ENCODE measurements around the gene MTMR4.

MTMR4 gene

GRCh38 chr17:58538811-58539409, 24.5 kb upstream of the MTMR4 start:
- no peak overlapping the region for H3K27ac ChIP-seq
- TF ChIP-seq ZFX (IDR thresholded peaks at IDR 0.05) (no peak), CTCF (conservative IDR thresholded peaks at IDR 0.05) (no peak)

- TF ChIP-seq ZFX (IDR thresholded peaks at IDR 0.05): no peak
- TF ChIP-seq CTCF (conservative IDR thresholded peaks at IDR 0.05): no peak
- H3K27ac ChIP-seq: no peak overlapping the region
These were observed 22.8 kb upstream of the MTMR4 start for GRCh38 chr17:58537266-58537665.

- TF ChIP-seq CTCF (conservative IDR thresholded peaks at IDR 0.05) (no peak), ZFX (IDR thresholded peaks at IDR 0.05) (no peak)
- H3K27ac ChIP-seq: no peak overlapping the region
These were observed 22.1 kb upstream of the MTMR4 start for GRCh38 chr17:58536542-58536941.

GRCh38 chr17:58535431-58535830, 21.0 kb upstream of the MTMR4 start:
- no peak overlapping the region for H3K27ac ChIP-seq
- TF ChIP-seq ZFX (IDR thresholded peaks at IDR 0.05): no peak
- TF ChIP-seq CTCF (conservative IDR thresholded peaks at IDR 0.05): no peak

GRCh38 chr17:58534901-58535421, 20.5 kb upstream of the MTMR4 start:
- H3K27ac ChIP-seq: no peak overlapping the region
- TF ChIP-seq ZFX (IDR thresholded peaks at IDR 0.05) (no peak), CTCF (conservative IDR thresholded peaks at IDR 0.05) (no peak)

- TF ChIP-seq ZFX (IDR thresholded peaks at IDR 0.05) (no peak), CTCF (conservative IDR thresholded peaks at IDR 0.05) (no peak)
- no peak overlapping the region for H3K27ac ChIP-seq
These were observed 19.9 kb upstream of the MTMR4 start for GRCh38 chr17:58534331-58534730.

GRCh38 chr17:58533616-58534188, 19.3 kb upstream of the MTMR4 start:
- TF ChIP-seq CTCF (conservative IDR thresholded peaks at IDR 0.05) (no peak), ZFX (IDR thresholded peaks at IDR 0.05) (no peak)
- H3K27ac ChIP-seq: no peak overlapping the region

Data from C4-2B (cell line).